ENCODE measurements around the gene ANO1.

DNA sequence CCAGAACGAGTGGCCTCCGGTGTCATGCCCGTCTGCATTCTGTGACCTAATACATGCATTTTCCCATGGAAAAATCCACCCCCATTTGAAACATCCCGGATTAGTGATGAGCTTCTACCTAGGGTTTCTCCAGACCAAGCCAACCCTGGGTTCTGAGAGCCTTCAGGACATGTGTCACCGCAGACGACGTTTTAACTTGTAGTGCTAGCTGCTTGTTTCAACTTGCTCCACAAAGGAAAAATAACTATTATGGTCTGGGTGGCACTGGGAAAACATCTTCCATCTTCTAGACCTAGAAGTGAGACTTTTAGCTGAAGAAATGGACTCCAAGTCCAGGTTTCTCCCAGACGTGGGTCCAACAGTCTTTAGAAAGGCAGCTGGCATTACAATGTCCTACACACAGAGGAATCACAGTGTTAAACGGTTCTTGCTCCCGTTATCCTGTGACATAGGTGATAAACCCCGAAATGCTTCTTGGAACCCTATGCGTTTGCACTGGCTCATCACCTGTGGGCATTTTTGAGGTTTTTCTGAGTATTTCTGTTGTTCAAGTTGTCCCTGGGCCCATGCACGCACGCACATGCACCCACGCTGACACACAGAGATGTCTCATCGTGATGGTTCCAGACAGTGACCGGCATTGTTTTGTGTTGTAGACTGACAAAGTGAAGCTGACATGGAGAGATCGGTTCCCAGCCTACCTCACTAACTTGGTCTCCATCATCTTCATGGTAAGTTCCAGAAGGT lies 78.3 kb downstream of the ANO1 start:
- no peak for TF ChIP-seq CTCF (IDR thresholded peaks at IDR 0.05)
- no peak for TF ChIP-seq POLR2A (IDR thresholded peaks at IDR 0.05)
